HEK293 (cell line): ENCODE data around the gene PLCD4.

Source experiments
- CTCF ChIA-PET: fragments of 350-600 bp; formaldehyde crosslinking; extraction: SDS; loops from one replicate; lab custom pipeline; 2021; ENCODE audit warnings: antibody characterized with exemption; lab: Yijun Ruan, JAX
- POLR2A ChIA-PET: fragments of 300-600 bp; formaldehyde crosslinking; extraction: SDS; loops from one replicate; lab custom pipeline; 2020; ENCODE audit warnings: antibody characterized with exemption, inconsistent platforms; lab: Yijun Ruan, JAX
- H3K27ac ChIP-seq: fragments of 200-500 bp; sonication (Bioruptor generic); 2 replicates; pipeline ENCODE4 v1.5.1; 2014; ENCODE audit warnings: low read depth, low read length, control low read depth, inconsistent platforms; ENCODE audit errors: extremely low read depth
- H3K36me3 ChIP-seq, 2 experiments: fragments of 200-500 bp in 1 of 2; sonication (Bioruptor generic) in 1 of 2; 1 replicate in 1 of 2; 2 replicates in 1 of 2; pipeline ENCODE4 v1.5.1; 2014 to 2017; ENCODE audit warnings: inconsistent platforms in 2 of 2, low read length in 2 of 2; ENCODE audit not compliant: control insufficient read depth in 2 of 2, insufficient read depth in 1 of 2
- H3K4me1 ChIP-seq: fragments of 200-500 bp; sonication (Bioruptor generic); 2 replicates; pipeline ENCODE4 v1.5.1; 2014; ENCODE audit warnings: mild to moderate bottlenecking, low read length, inconsistent platforms; ENCODE audit not compliant: control insufficient read depth, insufficient read depth
- H3K4me3 ChIP-seq: 2 replicates; pipeline ENCODE4 v1.5.1; 2011; ENCODE audit warnings: low read depth, mild to moderate bottlenecking, control low read depth, low read length, moderate library complexity
- H3K9me3 ChIP-seq: fragments of 200-500 bp; sonication (Bioruptor generic); 2 replicates; pipeline ENCODE4 v1.5.1; 2014; ENCODE audit warnings: low read depth, low read length, inconsistent platforms; ENCODE audit not compliant: control insufficient read depth, insufficient read depth
- ELK4 ChIP-seq: IDR thresholded peaks from 2 replicates; pipeline ENCODE4 v1.6.1; 2011; ENCODE audit warnings: mild to moderate bottlenecking, low read depth, low read length, borderline replicate concordance
- GLIS1 ChIP-seq: fragments of 450-650 bp; formaldehyde crosslinking; IDR thresholded peaks from 2 replicates; pipeline ENCODE4 v1.5.1; 2016; ENCODE audit warnings: missing biosample characterization, missing genetic modification characterization
- KLF9 ChIP-seq: fragments of 450-650 bp; formaldehyde crosslinking; IDR thresholded peaks from 2 replicates; pipeline ENCODE4 v1.5.1; 2016; ENCODE audit warnings: missing biosample characterization, missing genetic modification characterization, low read depth
- MEIS1 ChIP-seq: sonication (generic); formaldehyde crosslinking; IDR thresholded peaks from 2 replicates; pipeline ENCODE4 v1.8.1; 2022; ENCODE audit warnings: missing genetic modification reagents, mild to moderate bottlenecking, borderline replicate concordance
- OVOL3 ChIP-seq: fragments of 450-650 bp; formaldehyde crosslinking; IDR thresholded peaks from 2 replicates; pipeline ENCODE4 v1.5.1; 2016; ENCODE audit warnings: missing biosample characterization, missing genetic modification characterization
- PRDM1 ChIP-seq: fragments of 450-650 bp; formaldehyde crosslinking; IDR thresholded peaks from 2 replicates; pipeline ENCODE4; 2016; ENCODE audit warnings: missing biosample characterization, missing genetic modification characterization
- RBAK ChIP-seq: fragments of 450-650 bp; formaldehyde crosslinking; IDR thresholded peaks from 2 replicates; pipeline ENCODE4 v1.5.1; 2016; ENCODE audit warnings: missing biosample characterization, missing genetic modification characterization
- REPIN1 ChIP-seq: fragments of 450-650 bp; formaldehyde crosslinking; IDR thresholded peaks from 2 replicates; pipeline ENCODE4 v1.5.1; 2017; ENCODE audit warnings: missing biosample characterization, missing genetic modification characterization, low read depth
- SCRT2 ChIP-seq: fragments of 450-650 bp; formaldehyde crosslinking; IDR thresholded peaks from 2 replicates; pipeline ENCODE4 v1.5.1; 2016; ENCODE audit warnings: missing biosample characterization, missing genetic modification characterization
- SETDB1 ChIP-seq: IDR thresholded peaks from one replicate; pipeline ENCODE4 v1.6.1; 2017; ENCODE audit warnings: mild to moderate bottlenecking, low read length, moderate library complexity, mixed read lengths; ENCODE audit not compliant: insufficient read length
- ZBTB11 ChIP-seq: fragments of 450-650 bp; formaldehyde crosslinking; conservative IDR thresholded peaks from 2 replicates; pipeline ENCODE4 v1.5.1; 2016; ENCODE audit warnings: low read depth, missing biosample characterization, missing genetic modification characterization
- ZBTB20 ChIP-seq: fragments of 450-650 bp; formaldehyde crosslinking; IDR thresholded peaks from 2 replicates; pipeline ENCODE4 v1.5.1; 2016; ENCODE audit warnings: missing biosample characterization, missing genetic modification characterization
- ZBTB48 ChIP-seq: fragments of 450-650 bp; formaldehyde crosslinking; IDR thresholded peaks from 2 replicates; pipeline ENCODE4 v1.5.1; 2016; ENCODE audit warnings: missing biosample characterization, missing genetic modification characterization
- ZIC2 ChIP-seq: fragments of 450-650 bp; formaldehyde crosslinking; IDR thresholded peaks from 2 replicates; pipeline ENCODE4 v1.5.1; 2016; ENCODE audit warnings: missing biosample characterization, missing genetic modification characterization
- ZNF169 ChIP-seq: fragments of 450-650 bp; formaldehyde crosslinking; IDR thresholded peaks from 2 replicates; pipeline ENCODE4 v1.5.1; 2016; ENCODE audit warnings: missing biosample characterization, missing genetic modification characterization
- ZNF239 ChIP-seq: fragments of 450-650 bp; formaldehyde crosslinking; IDR thresholded peaks from 2 replicates; pipeline ENCODE4 v1.5.1; 2016; ENCODE audit warnings: missing biosample characterization, missing genetic modification characterization
- ZNF37A ChIP-seq: fragments of 450-650 bp; IDR thresholded peaks from 2 replicates; pipeline ENCODE4 v1.5.1; 2018; ENCODE audit warnings: missing biosample characterization, missing genetic modification characterization
- ZNF391 ChIP-seq: fragments of 450-650 bp; formaldehyde crosslinking; IDR thresholded peaks from 2 replicates; pipeline ENCODE4 v1.5.1; 2016; ENCODE audit warnings: low read depth, missing biosample characterization, missing genetic modification characterization, borderline replicate concordance
- ZNF423 ChIP-seq: fragments of 450-650 bp; formaldehyde crosslinking; IDR thresholded peaks from 2 replicates; pipeline ENCODE4 v1.5.1; 2016; ENCODE audit warnings: missing biosample characterization, missing genetic modification characterization
- ZNF600 ChIP-seq: fragments of 450-650 bp; formaldehyde crosslinking; IDR thresholded peaks from 2 replicates; pipeline ENCODE4 v1.5.1; 2016; ENCODE audit warnings: missing biosample characterization, missing genetic modification characterization
- ZNF707 ChIP-seq: fragments of 450-650 bp; formaldehyde crosslinking; IDR thresholded peaks from 2 replicates; pipeline ENCODE4 v1.5.1; 2016; ENCODE audit warnings: missing biosample characterization, missing genetic modification characterization
- ZSCAN16 ChIP-seq: fragments of 450-650 bp; formaldehyde crosslinking; IDR thresholded peaks from 2 replicates; pipeline ENCODE4 v1.5.1; 2016; ENCODE audit warnings: missing biosample characterization, missing genetic modification characterization
- TF ChIP-seq, protein P1 (sequence below): fragments of 450-650 bp; formaldehyde crosslinking; IDR thresholded peaks from 2 replicates; pipeline ENCODE4 v1.5.1; 2016; ENCODE audit warnings: missing biosample characterization, missing genetic modification characterization
- TF ChIP-seq, protein P2 (sequence below): sonication (generic); formaldehyde crosslinking; IDR thresholded peaks from 2 replicates; pipeline ENCODE4 v1.8.1; 2022; ENCODE audit warnings: mild to moderate bottlenecking, moderate library complexity, missing genetic modification reagents
- TF ChIP-seq, protein P3 (sequence below): fragments of 450-650 bp; formaldehyde crosslinking; IDR thresholded peaks from 2 replicates; pipeline ENCODE4 v1.5.1; 2016; ENCODE audit warnings: missing biosample characterization, missing genetic modification characterization

Gene PLCD4

GRCh38 chr2:218638372-218638771, 30.7 kb downstream of the PLCD4 start (continued):
- TF ChIP-seq ZNF37A (tag by site-specific recombination) (no peak), RBAK (tag by site-specific recombination) (no peak), ZBTB11 (tag by site-specific recombination) (no peak), SETDB1 (no peak), ZBTB48 (tag by site-specific recombination) (no peak), ZSCAN16 (tag by site-specific recombination) (no peak), PRDM1 (tag by site-specific recombination) (no peak), ZNF423 (tag by site-specific recombination) (no peak), ELK4 (no peak)
- TF ChIP-seq, all 188 proteins: peak for 0

DNA sequence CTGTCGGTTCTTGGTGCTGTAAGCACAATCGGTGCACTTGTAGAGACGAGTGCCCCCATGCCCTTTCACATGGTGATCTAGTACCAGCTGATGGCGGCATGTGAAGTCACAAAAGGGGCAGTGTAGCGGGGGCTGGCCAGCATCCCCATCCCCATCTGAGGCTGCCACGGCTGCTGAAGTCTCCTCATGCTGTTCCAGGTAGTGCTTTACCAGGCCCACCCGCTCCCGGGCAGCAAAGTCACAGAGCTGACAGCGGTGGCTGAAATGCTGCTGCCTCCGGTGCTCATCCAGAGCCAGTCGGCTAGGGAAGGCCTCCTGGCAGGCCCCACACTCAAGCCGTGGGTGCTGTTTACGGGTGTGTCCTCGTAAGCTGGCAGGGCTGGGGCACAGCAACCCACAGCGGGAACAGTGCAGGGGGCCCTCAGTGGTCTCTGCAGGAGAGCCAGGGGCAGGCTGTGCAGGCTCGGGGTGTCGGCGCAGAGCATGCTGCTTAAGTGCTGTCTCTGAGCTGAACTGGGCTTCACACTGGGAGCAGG, 34.5 kb downstream of the PLCD4 start:
- peak; percentile 47 for TF ChIP-seq ZIC2 (tag by site-specific recombination)
- TF ChIP-seq GLIS1 (tag by site-specific recombination), result peak; percentile 17; the same call in 1 of the 2 replicates
- TF ChIP-seq ZNF239 (tag by site-specific recombination), result no peak
- Histone ChIP-seq H3K4me1 (no peaks in the 10 kb centered on the region), H3K27ac (no peak overlapping the region), H3K4me3 (no peak overlapping the region), H3K9me3 (no peaks in the 10 kb centered on the region), H3K36me3 (peaks cover 36 to 92% of the 10 kb centered on the region in 2 experiments)
- CTCF ChIA-PET, result no interaction called here
- POLR2A ChIA-PET, result interaction anchor here (1.1 kb wide), 1 partner anchor 11 kb away, joined by 3 read pairs; no protein-coding TSS in a partner anchor

DNA sequence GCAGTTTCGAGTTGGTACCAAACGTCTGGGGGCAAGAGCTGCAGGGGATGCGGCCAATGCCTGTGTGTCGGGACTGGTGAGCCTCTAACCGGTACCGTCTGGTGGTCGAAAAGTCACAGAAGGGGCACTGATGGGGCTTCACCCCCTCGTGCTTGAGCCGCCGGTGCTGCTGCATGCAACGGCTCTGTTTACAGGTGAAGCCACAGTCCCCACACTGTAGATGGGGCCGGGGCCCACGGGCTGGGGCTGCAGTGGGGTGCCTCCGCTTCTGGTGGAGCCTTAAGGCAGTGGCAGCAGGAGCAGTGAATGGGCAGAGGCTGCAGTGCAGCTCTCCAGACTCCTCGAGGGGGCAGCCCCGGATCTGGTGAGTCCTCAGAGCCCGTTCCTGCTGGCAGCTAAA, 35.1 kb downstream of the PLCD4 start:
- Histone ChIP-seq H3K36me3 (peaks cover 36 to 92% of the 10 kb centered on the region in 2 experiments), H3K4me3 (no peak overlapping the region), H3K4me1 (no peaks in the 10 kb centered on the region), H3K27ac (no peak overlapping the region), H3K9me3 (no peaks in the 10 kb centered on the region)
- CTCF ChIA-PET, result no interaction called here
- POLR2A ChIA-PET, result interaction anchor here (1.1 kb wide), 1 partner anchor 11 kb away, joined by 3 read pairs; no protein-coding TSS in a partner anchor
- TF ChIP-seq ZNF707, result no peak
- no peak for TF ChIP-seq MEIS1 (CRISPR knock-in tag)
- TF ChIP-seq ZNF169, result no peak
- no peak for TF ChIP-seq ZNF391
- TF ChIP-seq, protein P1, sequence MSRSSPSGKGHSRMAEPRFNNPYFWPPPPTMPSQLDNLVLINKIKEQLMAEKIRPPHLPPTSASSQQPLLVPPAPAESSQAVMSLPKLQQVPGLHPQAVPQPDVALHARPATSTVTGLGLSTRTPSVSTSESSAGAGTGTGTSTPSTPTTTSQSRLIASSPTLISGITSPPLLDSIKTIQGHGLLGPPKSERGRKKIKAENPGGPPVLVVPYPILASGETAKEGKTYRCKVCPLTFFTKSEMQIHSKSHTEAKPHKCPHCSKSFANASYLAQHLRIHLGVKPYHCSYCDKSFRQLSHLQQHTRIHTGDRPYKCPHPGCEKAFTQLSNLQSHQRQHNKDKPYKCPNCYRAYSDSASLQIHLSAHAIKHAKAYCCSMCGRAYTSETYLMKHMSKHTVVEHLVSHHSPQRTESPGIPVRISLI (tag by site-specific recombination), result no peak
- TF ChIP-seq ZBTB20 (tag by site-specific recombination), result no peak
- no peak for TF ChIP-seq ZIC2 (tag by site-specific recombination)
- TF ChIP-seq, protein P2, sequence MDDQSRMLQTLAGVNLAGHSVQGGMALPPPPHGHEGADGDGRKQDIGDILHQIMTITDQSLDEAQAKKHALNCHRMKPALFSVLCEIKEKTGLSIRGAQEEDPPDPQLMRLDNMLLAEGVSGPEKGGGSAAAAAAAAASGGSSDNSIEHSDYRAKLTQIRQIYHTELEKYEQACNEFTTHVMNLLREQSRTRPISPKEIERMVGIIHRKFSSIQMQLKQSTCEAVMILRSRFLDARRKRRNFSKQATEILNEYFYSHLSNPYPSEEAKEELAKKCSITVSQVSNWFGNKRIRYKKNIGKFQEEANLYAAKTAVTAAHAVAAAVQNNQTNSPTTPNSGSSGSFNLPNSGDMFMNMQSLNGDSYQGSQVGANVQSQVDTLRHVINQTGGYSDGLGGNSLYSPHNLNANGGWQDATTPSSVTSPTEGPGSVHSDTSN (CRISPR knock-in tag), result no peak
- no peak for TF ChIP-seq KLF9 (tag by site-specific recombination)
- no peak for TF ChIP-seq SCRT2 (tag by site-specific recombination)
- TF ChIP-seq REPIN1, result no peak
- no peak for TF ChIP-seq ZNF600 (tag by site-specific recombination)
- TF ChIP-seq OVOL3 (tag by site-specific recombination), result no peak
- TF ChIP-seq, protein P3, sequence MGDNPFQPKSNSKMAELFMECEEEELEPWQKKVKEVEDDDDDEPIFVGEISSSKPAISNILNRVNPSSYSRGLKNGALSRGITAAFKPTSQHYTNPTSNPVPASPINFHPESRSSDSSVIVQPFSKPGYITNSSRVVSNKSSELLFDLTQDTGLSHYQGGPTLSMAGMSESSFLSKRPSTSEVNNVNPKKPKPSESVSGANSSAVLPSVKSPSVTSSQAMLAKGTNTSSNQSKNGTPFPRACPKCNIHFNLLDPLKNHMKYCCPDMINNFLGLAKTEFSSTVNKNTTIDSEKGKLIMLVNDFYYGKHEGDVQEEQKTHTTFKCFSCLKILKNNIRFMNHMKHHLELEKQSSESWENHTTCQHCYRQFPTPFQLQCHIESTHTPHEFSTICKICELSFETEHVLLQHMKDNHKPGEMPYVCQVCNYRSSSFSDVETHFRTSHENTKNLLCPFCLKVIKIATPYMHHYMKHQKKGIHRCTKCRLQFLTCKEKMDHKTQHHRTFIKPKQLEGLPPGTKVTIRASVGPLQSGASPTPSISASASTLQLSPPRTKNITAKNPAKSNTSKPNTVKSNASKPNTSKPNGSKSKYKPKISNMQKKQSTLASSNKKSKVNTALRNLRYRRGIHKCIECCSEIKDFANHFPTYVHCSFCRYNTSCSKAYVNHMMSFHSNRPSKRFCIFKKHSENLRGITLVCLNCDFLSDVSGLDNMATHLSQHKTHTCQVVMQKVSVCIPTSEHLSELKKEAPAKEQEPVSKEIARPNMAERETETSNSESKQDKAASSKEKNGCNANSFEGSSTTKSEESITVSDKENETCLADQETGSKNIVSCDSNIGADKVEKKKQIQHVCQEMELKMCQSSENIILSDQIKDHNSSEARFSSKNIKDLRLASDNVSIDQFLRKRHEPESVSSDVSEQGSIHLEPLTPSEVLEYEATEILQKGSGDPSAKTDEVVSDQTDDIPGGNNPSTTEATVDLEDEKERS (tag by site-specific recombination), result no peak
